Measurements from ENCODE around the gene CYB5D1.

The CYB5D1 gene

DNA sequence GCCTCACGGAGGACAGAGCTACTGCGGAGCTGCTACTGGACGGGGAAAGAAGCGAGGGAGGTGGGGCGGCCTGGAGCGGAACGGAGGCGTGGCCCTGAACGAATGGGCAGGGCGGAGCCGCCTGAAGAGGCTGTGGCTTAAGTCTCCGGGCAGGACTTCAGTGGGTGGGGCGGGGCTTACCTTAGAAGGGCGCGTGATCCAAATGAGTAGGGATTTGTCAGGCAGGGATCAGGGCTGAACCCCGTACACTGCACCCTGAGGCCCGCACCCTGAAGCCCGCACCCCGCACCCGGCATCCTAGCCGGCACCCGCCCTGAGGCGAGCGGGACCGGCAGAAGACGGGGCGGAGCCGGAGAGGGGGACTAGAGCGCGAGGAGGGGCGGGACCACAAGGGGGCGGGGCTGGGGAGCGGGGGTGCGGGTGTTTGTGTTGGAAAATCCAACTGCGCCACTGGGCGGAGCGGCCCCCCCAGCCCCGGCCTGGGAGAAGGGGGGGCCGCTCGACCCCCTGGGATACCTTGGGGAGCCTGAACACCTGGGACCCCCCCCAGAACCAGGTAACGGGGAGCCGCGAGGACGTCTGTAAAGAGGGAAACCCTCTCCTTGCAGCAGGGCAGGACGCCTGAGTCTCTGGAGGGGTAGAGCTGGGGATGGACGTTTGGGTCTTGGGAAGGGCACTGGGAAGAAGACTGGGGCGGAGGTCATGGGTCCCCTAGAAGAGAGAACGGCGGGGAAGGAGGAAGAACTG is 23.8 kb upstream of the CYB5D1 start, which contains the start of gene KDM6B:
Gene KDM6B (plus strand): TSS at position 423 of the 747 bp plus-strand sequence. CDS start 11,338 bp downstream, outside the sequence.
- peak; percentile 87 for DNase-seq

DNA sequence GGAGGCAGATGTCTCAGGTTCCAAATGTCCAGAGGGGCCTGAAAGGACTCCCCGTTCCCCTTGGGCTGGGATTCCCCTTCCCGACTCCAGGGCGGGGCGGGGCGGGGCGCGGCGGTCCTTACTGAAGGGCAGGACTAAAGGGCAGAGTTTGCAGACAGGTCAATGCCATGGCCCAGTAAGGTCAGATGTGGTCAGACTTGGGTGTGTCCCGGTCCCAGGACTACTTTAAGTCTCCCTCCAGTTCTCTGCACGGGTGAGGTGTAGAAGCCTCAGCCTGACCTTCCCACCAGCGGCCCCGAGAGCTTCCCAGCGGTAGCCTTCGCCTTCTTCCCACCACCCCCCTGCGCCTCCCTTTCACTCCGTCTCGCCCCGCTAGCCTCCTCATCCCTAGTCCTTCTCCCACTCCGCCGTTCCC is 23.3 kb upstream of the CYB5D1 start:
- DNase-seq = no peak

GRCh38 chr17:7834957-7835813 is 22.6 kb upstream of the CYB5D1 start:
- DNase-seq = peak; percentile 100

DNA sequence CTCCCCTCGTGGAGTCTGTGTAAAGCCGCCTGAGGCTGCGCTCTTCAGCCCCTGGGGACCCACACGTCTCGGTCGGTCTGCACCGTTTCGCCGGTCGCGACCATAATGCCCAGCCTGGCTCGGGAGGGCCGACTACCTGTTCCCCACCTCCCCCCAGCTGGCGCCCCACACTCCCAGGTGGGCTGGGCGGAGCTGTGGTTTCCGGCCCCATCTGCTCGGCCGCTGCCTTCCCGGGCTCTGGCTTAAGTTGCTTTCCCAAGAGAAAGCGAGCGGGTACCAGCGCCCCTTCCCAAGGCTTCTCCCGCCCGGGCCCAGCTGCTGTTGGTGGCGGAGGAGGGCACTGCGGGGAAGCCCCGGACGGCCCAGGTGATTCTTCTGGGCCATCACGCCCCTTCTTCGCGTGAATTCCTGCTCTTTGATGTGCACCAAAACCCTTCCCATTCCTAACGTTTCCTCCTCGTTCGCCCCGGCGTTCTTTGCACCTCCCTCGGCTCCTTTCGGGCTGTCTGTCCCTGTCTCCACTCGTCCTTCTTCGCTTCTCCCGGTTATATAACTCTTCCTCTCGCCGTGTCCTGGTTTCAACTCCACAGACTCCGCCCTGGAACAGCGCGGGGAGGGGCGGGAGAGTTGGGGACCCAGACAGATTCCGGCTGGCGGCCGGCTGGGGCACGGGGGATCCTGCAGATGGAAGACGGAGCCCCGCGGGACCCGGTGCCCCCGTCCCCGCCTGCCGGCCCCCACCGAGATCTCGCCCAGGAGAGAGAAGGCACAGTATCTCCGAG is 21.8 kb upstream of the CYB5D1 start:
- DNase-seq = peak; percentile 78

- peak; percentile 96 for DNase-seq
These were observed 21.0 kb upstream of the CYB5D1 start for GRCh38 chr17:7836596-7837407.

DNA sequence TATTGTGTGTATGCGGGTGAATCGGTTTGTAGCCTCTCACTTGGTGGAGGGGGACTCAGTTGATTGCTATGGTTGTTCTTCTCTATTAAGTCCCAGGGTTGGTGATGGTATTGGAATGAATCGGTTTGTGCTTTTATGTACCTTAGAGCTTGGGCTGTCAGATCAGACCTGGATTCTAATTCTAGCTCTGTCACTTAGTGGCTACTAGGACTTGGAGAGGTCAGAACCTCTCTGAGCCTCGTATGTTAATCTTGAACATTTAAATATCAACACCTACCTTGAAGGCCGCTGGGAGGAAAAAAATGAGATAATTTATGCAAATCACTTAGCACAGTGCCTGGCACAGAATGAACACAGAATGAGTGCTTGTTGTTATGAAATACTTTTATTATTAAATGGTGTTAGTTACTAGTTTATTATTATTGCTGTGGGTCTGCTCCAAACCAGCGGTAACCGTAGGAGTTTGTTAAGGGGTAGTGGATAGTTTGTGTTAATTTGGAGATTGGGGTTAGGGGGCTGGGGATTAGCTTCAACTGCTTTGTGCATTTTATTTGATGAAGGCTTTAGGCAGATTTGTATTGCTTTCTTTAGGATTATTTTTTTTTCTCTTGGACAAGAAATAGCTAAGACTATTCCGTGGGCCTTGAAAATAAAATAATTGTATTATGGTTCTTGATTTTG is 20.3 kb upstream of the CYB5D1 start:
- no peak for DNase-seq

- DNase-seq = peak; percentile 91
These were observed 19.4 kb upstream of the CYB5D1 start for GRCh38 chr17:7838090-7839075.

- no peak for DNase-seq
These were observed 18.5 kb upstream of the CYB5D1 start for GRCh38 chr17:7839190-7839875.

- peak; percentile 69 for DNase-seq
These were observed 17.9 kb upstream of the CYB5D1 start for GRCh38 chr17:7839876-7840261.

GRCh38 chr17:7840441-7840840 is 17.4 kb upstream of the CYB5D1 start:
- no peak for DNase-seq

DNA sequence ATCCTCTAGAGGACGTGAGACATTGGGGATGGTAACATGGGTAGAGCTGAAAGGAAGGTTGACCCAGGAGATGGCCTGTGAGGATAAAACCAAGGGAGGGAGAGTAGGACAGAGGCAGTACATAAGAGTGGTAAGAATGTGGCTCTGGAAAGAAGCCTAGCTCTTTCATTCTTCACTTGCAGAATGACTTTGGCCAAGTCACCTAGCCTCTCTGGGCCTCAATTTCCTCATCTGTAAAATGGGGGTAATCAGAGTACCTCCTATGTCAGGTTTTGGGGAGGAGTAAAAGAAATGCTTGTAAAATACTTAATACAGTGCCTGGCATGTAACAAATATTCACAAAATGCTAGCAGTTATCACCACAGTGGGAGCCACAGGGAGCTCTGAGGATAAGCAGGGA is 16.9 kb upstream of the CYB5D1 start:
- DNase-seq = no peak

DNA sequence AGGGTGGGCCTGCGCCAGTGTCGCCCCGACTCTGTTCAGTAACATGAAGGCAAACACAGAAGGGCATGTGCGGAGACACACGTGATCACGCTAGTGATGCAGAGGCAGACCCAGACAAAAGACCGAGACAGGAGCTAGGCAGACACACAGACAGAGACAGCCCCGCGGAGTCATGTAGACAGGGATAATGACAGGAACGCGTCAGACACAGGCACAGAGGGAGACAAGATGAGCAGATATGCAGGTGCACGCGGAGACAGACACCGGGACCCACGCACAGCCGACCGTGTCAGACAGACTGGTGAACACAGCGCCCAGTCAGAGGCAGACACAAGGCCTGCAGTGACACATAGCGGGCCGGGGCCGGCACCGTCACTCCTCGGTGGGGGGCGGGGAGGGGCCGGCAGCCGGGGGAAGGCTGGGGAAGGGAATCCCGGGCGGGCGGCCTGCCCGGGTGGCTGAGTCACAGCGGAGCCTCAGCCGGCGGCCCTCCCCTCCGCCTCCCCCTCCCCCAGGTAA is 16.3 kb upstream of the CYB5D1 start:
- peak; percentile 95 for DNase-seq

DNA sequence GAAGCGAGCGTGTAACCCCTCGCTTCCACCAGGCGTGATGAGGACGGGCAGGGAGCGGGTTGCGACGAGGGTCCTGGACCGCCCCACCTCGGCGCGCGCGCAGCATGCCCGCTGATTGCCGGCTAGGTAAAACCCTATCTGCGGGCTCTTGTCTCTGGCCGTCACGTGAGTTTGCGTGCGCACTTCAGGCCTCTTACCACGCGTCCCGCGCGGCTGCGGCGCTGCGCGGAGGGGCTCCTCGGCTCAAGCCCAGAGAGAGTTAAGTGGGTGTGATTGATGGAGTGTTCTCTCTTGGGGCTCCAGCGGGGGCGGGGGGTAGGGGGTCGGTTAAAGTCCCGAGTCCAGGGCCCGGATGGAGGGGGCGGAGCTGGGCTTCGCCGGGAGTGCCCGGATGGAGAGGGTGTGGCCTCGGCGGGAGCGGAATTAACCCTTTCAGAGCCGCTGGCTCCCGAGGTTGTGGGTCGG is 15.9 kb upstream of the CYB5D1 start:
- peak; percentile 93 for DNase-seq

DNA sequence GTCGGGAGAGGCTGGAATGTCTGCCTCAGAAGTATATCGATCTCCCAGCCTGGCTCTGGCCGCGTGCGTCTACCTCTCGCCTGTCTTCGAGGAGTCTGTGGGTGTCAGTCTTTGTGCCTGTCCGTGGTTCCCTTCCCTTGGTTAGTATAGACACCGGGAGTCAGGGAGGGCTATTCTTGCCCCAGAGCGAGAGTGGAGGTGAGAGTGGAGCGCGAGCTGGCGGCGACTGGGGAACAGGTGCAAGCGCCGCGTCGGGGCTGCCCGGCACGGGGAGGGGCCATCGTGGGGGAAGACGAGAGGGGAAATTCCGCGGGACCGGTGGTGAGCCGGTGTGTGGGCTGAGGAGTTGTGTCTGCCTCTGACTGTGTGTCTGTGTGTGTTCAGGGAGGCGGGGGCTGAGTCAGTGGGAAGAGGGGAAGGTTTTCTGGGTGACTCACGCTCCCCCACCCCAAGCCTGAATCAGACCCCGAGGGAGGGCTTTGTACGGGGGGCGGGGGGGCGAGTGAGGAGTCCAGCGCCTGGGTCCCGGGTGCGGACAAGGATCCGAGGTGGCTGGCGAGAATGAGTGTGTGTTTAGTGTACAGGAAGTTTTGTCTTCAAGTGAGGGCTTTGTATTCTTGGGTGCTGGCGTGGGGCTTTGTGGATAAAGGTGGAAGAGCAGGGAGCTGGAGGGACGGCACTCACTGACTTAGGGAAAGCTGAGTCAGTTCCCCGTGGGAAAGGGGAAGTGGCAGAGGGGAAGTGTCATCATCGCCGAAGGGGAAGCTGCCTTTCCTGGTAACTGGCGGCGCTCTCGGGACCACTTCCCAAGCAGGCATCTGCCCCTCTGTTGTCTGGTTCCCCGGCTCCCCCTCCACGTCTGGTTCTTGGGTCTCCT is 15.2 kb upstream of the CYB5D1 start:
- peak; percentile 95 for DNase-seq

DNA sequence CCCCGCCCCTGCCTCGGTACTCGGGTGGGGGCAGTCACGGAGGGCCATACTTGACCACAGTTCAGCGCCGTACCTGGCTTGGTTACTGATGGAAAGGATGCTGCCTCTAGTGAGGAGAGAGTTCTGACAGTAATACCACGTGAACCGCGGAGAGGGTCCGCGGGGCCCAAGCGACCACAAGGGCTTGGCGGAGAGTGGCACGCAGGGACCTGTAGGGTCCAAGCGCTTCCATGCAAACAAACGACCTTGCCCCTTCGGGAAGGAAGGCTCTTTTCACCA is 14.6 kb upstream of the CYB5D1 start:
- DNase-seq = no peak

DNA sequence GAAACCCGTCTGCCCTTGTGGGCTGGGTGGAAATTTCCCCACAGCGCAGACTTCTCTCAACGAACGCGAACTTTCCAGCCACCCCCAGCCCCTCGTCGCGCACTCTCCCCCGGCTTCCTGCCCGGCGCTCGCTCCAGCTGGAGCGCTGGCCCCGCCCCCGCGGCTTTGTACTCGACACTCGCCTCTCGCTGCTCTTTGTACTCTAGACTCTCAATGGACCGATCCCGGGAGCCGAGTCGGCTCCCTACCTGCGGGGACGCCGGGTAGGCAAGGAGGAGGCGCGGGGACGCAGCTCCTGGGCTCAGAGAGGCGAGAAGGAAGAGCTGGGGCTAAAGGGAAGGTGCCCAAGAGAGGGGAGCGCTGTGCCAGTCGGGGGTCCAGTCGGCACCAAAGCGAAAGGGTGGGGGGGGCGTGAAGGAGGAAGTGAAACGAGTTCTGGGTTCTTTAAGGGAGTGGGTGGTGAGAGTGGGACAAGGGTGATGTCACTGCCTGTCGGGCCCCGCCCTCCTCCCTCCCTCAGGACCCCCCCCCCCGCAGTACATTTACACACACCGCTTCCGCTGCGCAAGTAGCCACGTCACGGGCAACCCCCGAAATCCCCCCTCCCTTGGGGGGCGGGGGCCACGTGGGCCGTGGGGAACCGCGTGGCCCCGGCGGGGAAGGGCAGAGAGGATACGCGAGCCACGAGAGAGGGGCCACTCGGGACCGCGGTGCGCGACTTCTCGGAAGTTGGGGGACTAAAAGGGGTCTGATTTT is 14.1 kb upstream of the CYB5D1 start:
- DNase-seq = peak; percentile 84

Measured in fibroblast of skin of scalp (primary cell).